Activated CD4-positive, alpha-beta memory T cell treated with anti-CD3 and anti-CD28 coated beads, Interleukin-2, amount 10 ng/mL, durations not matched to agents 7 days and 5 days (primary cell): ENCODE measurements around the gene NRCAM. TPM values are rescaled to one million over a fixed set of nuclear protein-coding genes. Genes with fewer than 3 reads are reported as not detected.

Source experiments
- CTCF ChIA-PET: fragments of 350-600 bp; sonication (Branson Sonifier 250); formaldehyde crosslinking; loops from one replicate; lab custom pipeline; 2021; ENCODE audit warnings: antibody characterized with exemption, inconsistent platforms; lab: Charles Lee
- POLR2A ChIA-PET: fragments of 350-600 bp; sonication (Branson Sonifier 250); formaldehyde crosslinking; loops from one replicate; lab custom pipeline; 2021; ENCODE audit warnings: antibody characterized with exemption; lab: Charles Lee
- DNase-seq: peaks from one replicate; pipeline ENCODE4 v3.0.0-alpha.2; 2020
- H3K27ac Mint-ChIP-seq: one replicate; pipeline ENCODE4 v1.8.0; 2021; ENCODE audit warnings: mild to moderate bottlenecking, mixed read lengths
- H3K27me3 Mint-ChIP-seq: one replicate; pipeline ENCODE4 v1.8.0; 2021; ENCODE audit warnings: mixed read lengths
- H3K36me3 Mint-ChIP-seq: one replicate; pipeline ENCODE4 v1.8.0; 2021; ENCODE audit warnings: low read depth, mixed read lengths
- H3K4me1 Mint-ChIP-seq: one replicate; pipeline ENCODE4 v1.8.0; 2021; ENCODE audit warnings: mixed read lengths
- H3K4me3 Mint-ChIP-seq: one replicate; pipeline ENCODE4 v1.8.0; 2021; ENCODE audit warnings: mild to moderate bottlenecking, mixed read lengths
- H3K9me3 Mint-ChIP-seq: one replicate; pipeline ENCODE4 v1.8.0; 2021; ENCODE audit warnings: mixed read lengths
- total RNA-seq, 2 experiments: library from RNA; stranded (reverse); gene quantifications; one replicate each; pipeline ENCODE4 v1.2.3, GENCODE V29; 2021

The NRCAM gene
- total RNA-seq, 2 experiments from 2014 or later: not detected

DNA sequence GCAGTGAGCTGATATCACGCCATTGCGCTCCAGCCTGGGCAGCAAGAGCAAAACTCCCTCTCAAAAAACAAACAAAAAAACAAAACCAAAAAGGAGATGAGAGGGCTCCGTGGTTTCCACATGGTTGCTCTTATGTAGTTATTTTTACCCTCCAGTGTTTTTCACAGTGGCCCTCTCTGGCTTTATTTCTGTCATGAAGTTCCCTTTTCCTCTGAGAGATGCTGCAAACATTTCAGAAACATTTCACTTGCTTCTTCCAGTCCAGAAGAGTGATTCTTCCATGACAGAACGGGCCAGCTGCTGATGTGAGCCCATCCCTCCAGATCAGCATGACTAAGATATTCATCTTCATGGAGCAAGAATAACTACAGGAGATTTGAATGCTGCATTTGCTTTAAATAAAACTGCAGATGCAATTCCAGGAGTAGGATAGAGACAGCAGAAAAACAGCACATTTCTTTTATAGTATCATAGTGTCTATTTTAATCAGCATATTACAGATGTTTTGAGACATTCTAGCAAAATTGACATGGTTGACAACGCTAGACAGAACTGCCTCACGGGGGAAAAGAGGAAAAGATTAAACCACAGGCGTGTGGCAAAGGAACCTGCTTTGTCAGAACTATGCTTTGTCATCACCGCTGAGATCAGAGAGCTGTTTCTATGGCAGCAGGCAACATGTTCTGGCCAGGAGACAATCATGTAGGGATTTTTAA is 40.3 kb downstream of the NRCAM start:
- Mint-ChIP-seq H3K36me3 (no peaks in the 10 kb centered on the region), H3K4me3 (no peak overlapping the region), H3K27me3 (peaks cover 41% of the 10 kb centered on the region), H3K27ac (no peak overlapping the region), H3K9me3 (no peaks in the 10 kb centered on the region), H3K4me1 (peaks cover 5% of the 10 kb centered on the region)
- POLR2A ChIA-PET: no interaction called here
- CTCF ChIA-PET: no interaction called here
- DNase-seq: no peak

DNA sequence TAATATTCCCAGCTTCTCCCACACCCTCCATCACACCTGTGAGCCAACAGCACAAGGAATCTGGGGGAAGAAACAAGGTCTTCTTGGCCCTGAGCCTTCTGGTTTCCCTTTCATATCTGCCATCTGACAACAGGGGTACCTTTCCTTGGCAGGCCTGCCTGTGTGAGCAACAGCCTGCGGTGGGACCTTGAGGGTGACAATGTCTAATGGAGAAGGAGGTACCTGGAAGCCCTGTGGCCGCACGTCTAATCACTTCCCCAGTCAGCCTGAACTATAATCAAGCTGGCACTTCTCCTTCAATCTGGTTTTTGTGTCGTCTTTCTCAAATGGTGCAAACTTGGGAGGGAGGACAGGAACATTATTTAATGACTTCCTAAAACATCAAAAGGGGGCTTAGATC is 41.2 kb downstream of the NRCAM start:
- CTCF ChIA-PET: no interaction called here
- POLR2A ChIA-PET: no interaction called here
- Mint-ChIP-seq H3K4me1 (peaks cover 5% of the 10 kb centered on the region), H3K27me3 (peaks cover 32% of the 10 kb centered on the region), H3K9me3 (no peaks in the 10 kb centered on the region), H3K36me3 (no peaks in the 10 kb centered on the region), H3K4me3 (no peak overlapping the region), H3K27ac (no peak overlapping the region)
- DNase-seq: no peak

DNA sequence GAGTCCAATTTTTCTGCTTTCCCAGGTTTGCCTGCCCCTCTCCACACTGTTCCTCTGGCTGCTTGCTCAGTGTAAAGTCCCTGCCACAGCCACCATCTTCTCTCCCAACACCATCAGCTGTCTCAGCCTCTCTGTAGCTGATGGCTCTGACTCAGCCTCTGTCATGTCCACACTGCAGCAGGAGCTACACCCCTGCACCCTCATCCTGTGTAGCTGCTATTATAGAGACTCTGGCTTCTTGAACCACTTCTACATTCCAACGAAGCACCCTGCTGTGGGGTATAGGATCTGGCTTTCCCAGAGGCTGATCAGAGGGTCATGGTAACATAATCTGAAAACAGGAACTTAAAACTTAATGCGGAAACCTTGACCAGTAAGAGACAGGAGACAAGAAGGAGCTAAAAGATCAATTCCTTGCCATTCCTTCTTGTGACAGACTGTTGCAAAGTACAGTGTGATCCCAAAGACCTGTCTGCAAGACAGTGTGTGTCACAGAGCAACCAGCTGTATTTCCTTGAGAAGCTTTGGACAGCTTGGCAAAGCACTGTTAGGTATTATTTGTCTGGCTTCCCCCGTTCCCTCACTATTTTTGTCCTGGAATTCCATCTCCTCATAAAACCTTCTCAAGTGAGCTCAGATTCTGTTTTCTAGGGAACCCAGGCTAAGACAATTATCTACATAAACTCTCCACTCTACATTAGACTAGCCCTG is 42.3 kb downstream of the NRCAM start:
- ChIA-PET POLR2A (no interaction called here), CTCF (no interaction called here)
- Mint-ChIP-seq H3K27ac (no peak overlapping the region), H3K4me3 (no peak overlapping the region), H3K36me3 (no peaks in the 10 kb centered on the region), H3K27me3 (peaks cover 27% of the 10 kb centered on the region), H3K9me3 (no peaks in the 10 kb centered on the region), H3K4me1 (peaks cover 5% of the 10 kb centered on the region)
- no peak for DNase-seq

DNA sequence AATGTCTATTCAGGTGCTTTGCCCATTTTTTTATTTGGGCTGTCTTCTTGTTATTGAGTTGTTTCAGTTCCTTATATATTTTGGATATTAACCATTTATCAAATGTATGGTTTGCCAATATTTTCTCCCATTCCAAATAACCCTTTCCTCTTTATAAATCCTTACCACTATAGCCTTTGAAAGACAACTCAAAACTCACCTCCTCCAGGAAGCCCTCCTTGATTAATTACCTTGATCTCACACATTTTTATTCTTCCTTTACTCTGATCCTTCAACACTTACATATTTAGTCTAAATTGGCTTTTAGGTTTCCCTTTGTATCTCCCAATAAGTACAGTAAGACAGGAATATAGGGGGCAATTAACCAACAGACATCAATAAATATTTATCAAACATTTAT is 42.9 kb downstream of the NRCAM start:
- Mint-ChIP-seq H3K4me1 (peaks cover 5% of the 10 kb centered on the region), H3K27me3 (peaks cover 24% of the 10 kb centered on the region), H3K36me3 (no peaks in the 10 kb centered on the region), H3K9me3 (no peaks in the 10 kb centered on the region), H3K4me3 (no peak overlapping the region), H3K27ac (no peak overlapping the region)
- DNase-seq: no peak
- CTCF ChIA-PET: no interaction called here
- POLR2A ChIA-PET: no interaction called here

DNA sequence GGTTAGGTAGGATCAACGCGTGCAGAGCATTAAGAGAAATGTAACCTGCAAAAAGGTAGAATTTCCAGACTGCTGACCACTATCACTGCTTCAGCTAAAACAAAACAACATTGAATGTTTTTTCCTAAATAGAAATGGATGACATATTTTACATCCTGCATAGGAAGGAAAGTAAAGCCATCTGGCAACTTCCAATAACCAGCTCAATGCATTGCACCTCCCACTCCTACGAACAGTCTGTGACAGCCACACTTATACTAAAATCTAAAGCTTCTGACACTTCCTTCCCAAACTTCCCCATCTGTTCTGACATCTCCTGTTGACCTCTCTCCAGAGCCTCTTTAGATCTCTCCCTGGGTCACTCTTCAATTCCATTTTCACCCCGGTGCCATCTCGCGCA is 47.1 kb downstream of the NRCAM start:
- Mint-ChIP-seq H3K4me3 (no peak overlapping the region), H3K27me3 (peaks cover 2% of the 10 kb centered on the region), H3K36me3 (no peaks in the 10 kb centered on the region), H3K4me1 (no peaks in the 10 kb centered on the region), H3K9me3 (no peaks in the 10 kb centered on the region), H3K27ac (no peak overlapping the region)
- POLR2A ChIA-PET: no interaction called here
- CTCF ChIA-PET: no interaction called here
- DNase-seq: no peak

DNA sequence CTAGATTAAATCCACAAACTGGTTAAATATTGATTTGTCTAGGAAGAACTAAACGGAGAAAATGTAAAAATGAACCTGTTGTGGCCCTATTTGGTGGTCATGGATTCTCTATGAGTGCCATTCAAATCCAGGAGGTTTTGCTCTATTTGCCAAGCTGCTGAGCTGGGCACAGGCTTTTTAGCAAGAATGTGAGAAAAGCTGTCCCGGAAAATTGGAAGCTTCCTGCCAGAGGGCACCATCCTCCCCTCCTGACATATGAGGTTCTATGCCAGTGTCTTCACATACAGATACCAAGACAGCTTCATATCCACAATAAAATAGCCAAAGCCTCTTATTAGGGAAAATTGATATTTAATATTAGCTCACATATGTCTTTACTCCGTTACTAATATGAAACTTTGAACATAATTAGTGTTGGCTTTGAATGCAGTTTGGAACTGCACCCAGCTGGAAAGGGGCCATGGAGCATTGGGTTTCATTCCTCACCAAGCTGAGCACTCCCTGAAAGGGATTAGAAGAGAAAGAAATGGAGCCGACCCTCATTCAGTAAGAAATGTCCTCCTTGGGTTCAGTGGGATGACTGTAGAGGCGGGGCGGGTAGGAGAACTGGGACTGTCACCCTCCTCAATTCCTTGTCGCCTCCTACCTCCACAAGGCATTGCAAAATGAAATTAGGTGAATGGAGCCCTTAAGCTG is 47.8 kb downstream of the NRCAM start:
- Mint-ChIP-seq H3K27me3 (peaks cover 2% of the 10 kb centered on the region), H3K4me1 (no peaks in the 10 kb centered on the region), H3K4me3 (no peak overlapping the region), H3K27ac (no peak overlapping the region), H3K9me3 (no peaks in the 10 kb centered on the region), H3K36me3 (no peaks in the 10 kb centered on the region)
- POLR2A ChIA-PET: no interaction called here
- DNase-seq: no peak
- CTCF ChIA-PET: no interaction called here

DNA sequence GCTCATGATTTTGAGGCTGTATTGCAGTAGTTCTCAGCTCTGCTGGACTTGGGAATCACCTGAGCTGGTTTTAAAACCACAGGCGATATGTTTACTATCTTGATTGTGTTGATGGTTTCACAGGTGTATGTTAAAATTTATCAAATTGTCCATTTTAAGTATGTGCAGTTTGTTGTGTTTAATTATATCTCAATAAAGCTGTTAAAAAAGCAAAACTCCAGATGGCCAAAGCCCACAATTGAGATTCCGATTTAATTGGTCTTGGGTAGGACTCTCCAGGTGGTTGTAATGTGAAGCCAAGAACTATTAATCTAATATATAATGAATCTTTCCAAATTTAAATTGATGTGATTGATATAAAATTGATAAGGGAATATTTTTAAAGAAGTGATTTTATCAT is 48.6 kb downstream of the NRCAM start:
- H3K9me3 Mint-ChIP-seq: no peaks in the 10 kb centered on the region
- no peak overlapping the region for H3K27ac Mint-ChIP-seq
- no peak for DNase-seq
- H3K27me3 Mint-ChIP-seq: peaks cover 2% of the 10 kb centered on the region
- H3K4me1 Mint-ChIP-seq: no peaks in the 10 kb centered on the region
- POLR2A ChIA-PET: no interaction called here
- H3K36me3 Mint-ChIP-seq: no peaks in the 10 kb centered on the region
- H3K4me3 Mint-ChIP-seq: no peak overlapping the region
- CTCF ChIA-PET: no interaction called here

DNA sequence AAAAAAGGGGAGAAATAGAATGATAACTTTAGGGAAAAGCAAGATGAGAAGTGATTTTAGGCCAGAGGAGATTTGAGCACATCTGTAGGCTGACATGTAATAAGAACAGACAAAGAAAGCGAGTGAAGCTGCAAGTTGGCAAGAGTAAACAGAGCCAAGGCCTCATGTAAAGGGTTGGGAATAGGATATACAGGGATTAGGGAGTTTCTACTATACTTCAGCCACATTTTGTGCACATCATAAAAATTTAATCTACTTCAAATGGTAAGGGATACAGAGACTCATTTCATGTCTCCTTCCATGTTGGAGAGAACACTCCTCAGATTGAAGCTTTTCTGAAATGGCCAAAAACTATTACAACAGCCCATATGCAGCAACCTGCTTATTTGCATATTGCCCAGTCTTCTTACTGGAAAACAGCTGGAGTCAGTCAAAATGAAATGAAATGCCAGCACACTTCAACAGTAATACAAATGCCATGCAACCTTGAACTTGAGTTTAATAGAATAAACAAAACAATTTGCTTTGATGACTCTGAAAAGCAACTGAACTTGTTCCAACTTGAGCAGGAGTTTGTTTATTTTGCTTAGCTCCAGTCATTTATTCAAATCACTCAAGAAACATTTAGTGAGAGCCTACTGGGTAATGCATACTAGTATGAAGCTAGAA is 49.9 kb downstream of the NRCAM start:
- DNase-seq: no peak
- CTCF ChIA-PET: no interaction called here
- H3K27ac Mint-ChIP-seq: no peak overlapping the region
- H3K27me3 Mint-ChIP-seq: peaks cover 2% of the 10 kb centered on the region
- H3K4me1 Mint-ChIP-seq: no peaks in the 10 kb centered on the region
- no peaks in the 10 kb centered on the region for H3K36me3 Mint-ChIP-seq
- no peaks in the 10 kb centered on the region for H3K9me3 Mint-ChIP-seq
- POLR2A ChIA-PET: no interaction called here
- no peak overlapping the region for H3K4me3 Mint-ChIP-seq

DNA sequence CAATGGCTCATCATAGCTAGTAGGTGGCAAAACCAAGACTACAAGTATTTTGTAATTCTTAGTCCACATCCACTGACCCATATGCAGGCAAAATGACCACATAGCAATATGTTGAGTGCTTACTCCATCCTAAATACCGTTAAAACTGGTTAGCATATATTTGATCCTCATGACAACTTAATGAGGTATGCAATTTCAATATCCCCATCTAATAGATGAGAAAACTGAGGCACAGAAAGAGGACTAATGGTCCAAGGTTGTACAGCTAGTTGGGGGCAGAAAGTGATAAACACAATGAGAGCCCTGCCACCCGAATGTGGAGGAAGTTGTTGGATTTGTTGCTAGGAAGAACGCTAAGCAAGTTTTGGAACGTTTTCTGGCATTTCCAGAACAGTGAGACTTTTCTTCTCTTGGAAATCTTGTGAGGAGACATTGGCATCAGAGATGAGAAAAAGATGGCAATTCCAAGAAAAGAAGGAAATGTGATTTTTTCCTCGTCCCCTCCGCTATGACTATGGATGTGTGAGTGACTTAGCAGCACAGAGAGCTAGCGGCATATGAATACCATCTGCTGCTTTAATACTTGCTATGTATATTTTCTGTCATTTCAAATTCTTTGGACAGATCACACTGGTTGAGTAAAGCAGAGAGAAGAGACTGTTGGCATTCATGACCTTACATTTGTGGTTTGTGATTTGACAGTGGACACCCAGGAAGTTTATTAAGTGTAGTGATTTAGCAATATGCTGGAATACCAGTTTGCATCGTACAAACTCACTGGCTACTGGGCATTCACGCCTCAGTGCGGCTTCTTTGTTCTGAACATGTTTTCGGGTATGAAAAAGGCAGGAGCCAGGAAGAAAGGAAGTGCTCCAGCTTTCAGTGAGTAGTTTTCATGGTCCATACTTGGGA is 51.5 kb downstream of the NRCAM start:
- POLR2A ChIA-PET: no interaction called here
- H3K4me3 Mint-ChIP-seq: no peak overlapping the region
- H3K4me1 Mint-ChIP-seq: no peaks in the 10 kb centered on the region
- H3K9me3 Mint-ChIP-seq: no peaks in the 10 kb centered on the region
- H3K27ac Mint-ChIP-seq: no peak overlapping the region
- DNase-seq: no peak
- H3K36me3 Mint-ChIP-seq: no peaks in the 10 kb centered on the region
- H3K27me3 Mint-ChIP-seq: peaks cover 3% of the 10 kb centered on the region
- CTCF ChIA-PET: no interaction called here

DNA sequence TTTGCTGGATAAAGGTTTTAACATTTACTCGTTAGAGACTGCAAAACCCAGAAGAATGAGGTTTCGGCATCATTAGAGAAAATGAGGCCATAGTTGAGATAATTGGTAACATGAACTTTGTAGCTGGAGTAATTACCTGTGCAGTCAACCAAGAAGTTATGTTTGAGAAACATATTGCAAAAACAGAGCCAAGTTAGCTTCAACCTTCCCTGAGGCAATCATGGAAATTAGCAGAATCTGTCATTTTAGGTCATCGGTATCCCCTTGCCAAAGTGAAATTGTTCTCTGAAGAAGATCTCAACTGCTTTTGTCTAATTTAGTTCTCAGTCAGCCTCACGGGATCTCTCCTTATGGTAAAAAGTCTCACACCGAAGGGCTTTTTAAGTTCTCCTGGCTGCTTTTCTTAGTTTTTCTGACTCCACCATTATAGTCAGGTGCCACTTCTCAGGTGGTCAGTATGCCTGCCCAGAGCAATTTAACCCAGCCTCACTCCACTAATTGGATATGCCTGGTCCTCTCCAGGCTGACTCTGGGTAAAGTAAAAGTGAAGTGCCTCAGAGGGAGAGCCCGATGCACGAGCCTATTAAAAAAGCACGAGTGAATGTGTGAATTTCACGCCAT is 52.5 kb downstream of the NRCAM start:
- DNase-seq: no peak
- no peaks in the 10 kb centered on the region for H3K9me3 Mint-ChIP-seq
- H3K4me1 Mint-ChIP-seq: no peaks in the 10 kb centered on the region
- H3K36me3 Mint-ChIP-seq: no peaks in the 10 kb centered on the region
- CTCF ChIA-PET: no interaction called here
- no peak overlapping the region for H3K4me3 Mint-ChIP-seq
- no peak overlapping the region for H3K27ac Mint-ChIP-seq
- POLR2A ChIA-PET: no interaction called here
- H3K27me3 Mint-ChIP-seq: peaks cover 3% of the 10 kb centered on the region

DNA sequence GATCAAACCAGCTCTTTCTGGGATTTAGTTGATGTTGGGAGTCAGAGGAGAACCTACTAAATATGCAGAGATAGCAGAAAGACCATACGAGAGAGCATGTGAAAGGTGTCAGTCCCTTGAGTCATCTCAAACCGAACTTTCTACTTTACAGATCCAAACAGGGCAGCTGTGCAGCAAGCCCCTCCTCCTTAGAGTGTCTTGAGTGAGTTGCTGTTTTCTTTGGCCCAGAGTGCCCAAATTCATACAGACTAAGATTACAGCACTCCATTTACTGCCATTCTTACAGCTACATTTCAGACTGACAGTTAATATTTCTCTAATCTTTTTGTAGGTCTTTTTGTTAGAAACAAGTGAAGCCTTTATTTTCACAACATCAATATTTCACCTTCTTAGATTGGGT is 53.4 kb downstream of the NRCAM start:
- Mint-ChIP-seq H3K27me3 (peaks cover 11% of the 10 kb centered on the region), H3K36me3 (no peaks in the 10 kb centered on the region), H3K4me3 (no peak overlapping the region), H3K9me3 (no peaks in the 10 kb centered on the region), H3K4me1 (no peaks in the 10 kb centered on the region), H3K27ac (no peak overlapping the region)
- ChIA-PET CTCF (no interaction called here), POLR2A (no interaction called here)
- no peak for DNase-seq

DNA sequence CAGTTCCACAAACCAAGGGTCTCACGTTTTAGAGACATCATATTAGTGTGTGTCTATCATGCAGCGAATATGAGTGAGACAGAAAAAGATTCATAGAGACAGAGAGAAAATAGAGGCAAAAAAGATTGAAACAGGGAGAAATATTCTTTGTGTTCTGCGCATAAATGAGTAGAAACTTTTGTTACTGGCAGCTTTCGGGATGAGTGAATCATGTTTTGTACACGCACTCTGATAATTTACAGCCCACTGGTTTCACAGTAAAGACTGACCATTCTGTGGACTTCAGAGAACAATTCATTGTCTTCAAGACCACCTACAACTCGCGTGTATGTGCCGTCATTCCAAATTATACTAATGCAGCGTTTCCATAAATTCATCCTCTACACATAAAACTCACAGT is 60.2 kb downstream of the NRCAM start:
- no peak overlapping the region for H3K4me3 Mint-ChIP-seq
- CTCF ChIA-PET: no interaction called here
- H3K9me3 Mint-ChIP-seq: no peaks in the 10 kb centered on the region
- H3K36me3 Mint-ChIP-seq: no peaks in the 10 kb centered on the region
- H3K27ac Mint-ChIP-seq: no peak overlapping the region
- DNase-seq: no peak
- H3K27me3 Mint-ChIP-seq: peaks cover 8% of the 10 kb centered on the region
- POLR2A ChIA-PET: no interaction called here
- H3K4me1 Mint-ChIP-seq: no peaks in the 10 kb centered on the region
